Iris pigment epithelial cell (primary cell): ENCODE measurements around the gene TSEN2.
"Not testable (repeated sequence)": the region's sequence is repeated elsewhere in the genome, so short reads cannot be mapped to it uniquely, and the experiment has no call there.

ENCODE experiments used
- DNase-seq: peaks from one replicate; pipeline ENCODE4 v3.0.0-alpha.2; 2011; ENCODE audit warnings: low read depth

The TSEN2 gene

GRCh38 chr3:12472000-12472610 lies 12.2 kb upstream of the TSEN2 start:
- no peak for DNase-seq

- no peak for DNase-seq
Observed at GRCh38 chr3:12472796-12473195, 11.5 kb upstream of the TSEN2 start.

DNA sequence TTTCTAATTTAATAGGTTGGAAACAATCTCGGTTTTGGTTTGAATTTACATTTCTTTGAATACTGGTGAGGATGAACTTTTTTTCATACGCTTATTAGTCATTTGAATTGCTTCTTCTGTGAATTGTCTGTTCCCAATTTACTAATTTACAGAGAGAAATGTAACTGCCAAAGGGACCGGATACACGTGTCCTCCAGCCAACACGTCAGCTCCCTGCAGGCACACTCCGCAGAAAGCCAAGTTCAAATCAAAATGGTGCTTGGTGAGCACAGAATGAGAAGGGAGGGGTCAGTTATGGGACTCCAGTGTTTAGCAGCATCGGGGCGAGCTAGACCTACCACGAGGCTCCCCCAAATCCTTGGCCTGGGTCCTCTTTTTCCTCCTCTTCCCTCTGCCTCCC lies 10.8 kb upstream of the TSEN2 start:
- no peak for DNase-seq

GRCh38 chr3:12476238-12476897 lies 7.9 kb upstream of the TSEN2 start:
- DNase-seq: peak; percentile 74

DNA sequence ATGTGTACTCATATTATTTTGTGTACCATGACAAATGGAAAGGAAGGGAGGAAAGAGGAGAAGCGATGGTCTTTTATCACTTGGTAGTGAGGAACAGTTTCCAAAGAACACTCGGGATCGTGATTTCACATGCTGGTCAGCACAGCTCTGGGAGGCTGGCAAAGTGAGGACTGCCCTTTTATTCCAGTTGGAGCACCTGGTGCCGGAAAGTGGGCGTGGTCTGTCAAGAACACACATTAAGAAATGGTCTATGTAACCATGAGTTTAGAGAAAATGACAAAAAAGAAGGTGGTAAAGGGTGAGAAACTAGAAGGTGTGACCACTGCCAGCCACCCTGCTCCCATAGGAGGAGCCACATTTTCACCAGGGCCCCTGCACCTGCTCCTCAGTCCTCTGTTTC lies 7.0 kb upstream of the TSEN2 start:
- no peak for DNase-seq

DNA sequence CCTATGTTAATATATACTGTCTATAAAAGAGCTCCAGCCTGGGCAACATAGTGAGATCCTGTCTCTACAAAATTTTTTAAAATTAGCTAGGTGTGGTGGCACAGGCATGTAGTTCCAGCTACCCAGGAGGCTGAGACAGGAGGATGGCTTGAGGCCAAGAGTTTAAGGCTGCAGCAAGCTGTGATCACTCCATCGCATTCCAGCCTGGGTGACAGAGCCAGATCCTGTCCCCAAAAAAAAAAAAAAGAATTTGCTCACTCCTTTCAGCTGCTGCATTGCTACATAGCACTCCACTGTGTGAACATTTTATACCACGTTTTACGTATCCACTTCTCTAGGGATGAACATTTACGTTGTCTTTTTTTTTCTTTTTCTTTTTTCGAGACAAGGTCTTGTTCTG lies 6.0 kb upstream of the TSEN2 start:
- DNase-seq: no peak

DNA sequence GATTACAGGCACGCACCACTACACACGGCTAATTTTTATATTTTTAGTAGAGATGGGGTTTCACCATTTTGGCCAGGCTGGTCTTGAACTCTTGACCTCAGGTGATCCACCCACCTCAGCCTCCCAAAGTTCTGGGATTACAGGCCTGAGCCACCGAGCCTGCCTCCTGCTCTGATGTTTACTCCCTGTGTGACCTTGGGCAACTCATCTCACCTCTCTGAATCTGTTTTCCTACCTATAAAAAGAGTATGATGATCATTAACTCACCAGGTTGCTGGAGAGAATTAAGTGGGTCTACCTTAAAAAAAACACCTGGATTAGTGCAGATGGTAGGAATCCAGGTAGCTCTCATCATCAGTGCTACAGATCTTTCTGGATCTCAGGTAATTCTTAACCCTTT lies 5.1 kb upstream of the TSEN2 start:
- DNase-seq: not testable (repeated sequence)

DNA sequence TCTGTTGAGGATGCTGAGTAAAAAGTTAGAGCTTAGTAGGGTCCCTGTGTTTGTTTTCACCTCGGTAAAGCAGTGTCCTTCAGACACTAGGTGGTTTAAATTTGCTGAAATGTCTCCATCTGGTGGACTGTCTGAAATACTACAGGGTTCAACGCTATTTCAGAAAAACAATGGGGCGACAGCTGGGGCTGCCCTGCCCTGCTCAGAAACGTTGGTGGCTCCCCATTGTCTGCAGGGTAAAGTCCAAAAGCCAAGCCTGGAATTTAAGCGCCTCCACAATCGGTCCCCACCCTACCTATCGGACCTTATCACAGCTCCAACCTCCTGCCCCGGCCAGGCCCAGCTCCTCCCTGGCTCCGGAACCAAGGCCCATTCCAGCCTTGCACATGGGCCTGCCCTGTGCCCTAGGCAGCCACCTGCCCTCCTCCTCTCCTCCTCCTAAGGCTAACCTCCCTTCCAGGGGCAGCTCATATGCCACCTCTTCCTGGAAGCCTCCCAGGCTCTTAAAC lies 4.3 kb upstream of the TSEN2 start:
- peak; percentile 45 for DNase-seq

GRCh38 chr3:12483410-12483809 lies 870 bp upstream of the TSEN2 start:
- DNase-seq: peak; percentile 18

DNA sequence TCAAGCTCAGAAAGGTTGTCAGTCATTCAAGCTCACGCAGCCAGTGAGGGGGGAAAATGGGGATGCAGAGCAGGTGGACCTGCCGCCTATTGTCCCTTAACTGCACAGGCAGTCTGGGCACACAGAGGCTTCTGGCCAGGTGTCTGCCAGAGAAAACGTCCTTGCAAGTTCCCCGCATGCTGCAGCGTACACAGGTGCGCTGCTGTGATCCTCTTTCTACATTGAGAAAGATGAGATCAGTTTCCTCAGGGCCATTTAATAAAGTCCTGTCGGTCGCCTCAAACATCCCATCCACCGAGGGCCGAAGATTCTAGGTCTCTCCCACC lies 445 bp upstream of the TSEN2 start:
- DNase-seq: no peak

DNA sequence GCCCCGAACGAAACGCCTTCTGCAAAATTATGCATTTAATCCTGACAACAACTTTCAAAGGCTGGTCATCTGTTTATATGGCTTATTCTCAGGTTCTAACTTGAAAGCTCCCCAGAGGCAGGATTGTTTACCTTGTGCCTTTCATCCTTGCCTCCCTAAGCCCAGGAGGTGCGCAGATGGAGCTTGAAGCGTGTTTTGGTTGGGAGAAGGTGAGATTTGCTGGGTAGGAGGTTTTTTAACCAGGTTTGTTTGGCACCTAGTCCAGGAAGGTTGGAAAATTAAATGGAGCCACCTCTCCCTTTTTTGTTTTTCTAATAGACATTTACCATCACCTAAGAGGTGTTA lies 675 bp downstream of the TSEN2 start:
- DNase-seq: no peak

DNA sequence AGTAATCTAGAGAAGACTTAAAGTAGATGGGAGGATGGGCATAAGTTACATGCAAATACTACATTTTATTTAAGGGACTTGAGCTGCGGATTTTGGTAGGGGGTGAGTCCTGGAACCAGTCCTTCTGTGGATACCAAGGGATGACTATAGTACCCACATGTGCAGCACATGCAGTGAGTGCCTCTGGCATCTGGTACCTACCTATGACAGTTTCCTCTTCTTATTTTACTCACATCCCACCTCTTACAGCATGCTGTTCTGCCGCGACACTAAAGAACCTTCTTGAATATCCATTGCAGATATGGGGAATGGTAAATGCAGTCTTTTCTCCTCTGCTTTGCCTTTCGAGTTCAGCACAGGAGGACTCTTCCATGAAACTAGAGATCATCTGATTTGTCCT lies 1.7 kb downstream of the TSEN2 start:
- DNase-seq: no peak

DNA sequence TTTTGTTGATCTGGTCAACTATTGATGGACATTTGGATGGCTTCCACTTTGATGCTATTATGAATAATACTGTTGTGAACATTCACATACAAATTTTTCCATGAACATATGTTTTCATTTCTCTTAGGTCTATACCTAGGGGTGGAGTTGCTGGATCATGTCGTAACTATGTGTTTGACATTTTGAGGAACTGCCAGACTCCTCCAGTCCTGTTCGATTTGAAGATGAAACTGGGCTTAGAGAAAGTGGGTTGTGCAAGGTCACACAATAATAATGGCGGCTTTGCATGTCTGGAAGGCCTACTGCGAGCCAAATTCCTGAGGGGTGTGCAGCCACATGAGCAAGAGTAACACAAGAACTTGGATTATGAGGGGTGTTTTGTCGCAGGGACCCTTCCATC lies 2.6 kb downstream of the TSEN2 start:
- no peak for DNase-seq

DNA sequence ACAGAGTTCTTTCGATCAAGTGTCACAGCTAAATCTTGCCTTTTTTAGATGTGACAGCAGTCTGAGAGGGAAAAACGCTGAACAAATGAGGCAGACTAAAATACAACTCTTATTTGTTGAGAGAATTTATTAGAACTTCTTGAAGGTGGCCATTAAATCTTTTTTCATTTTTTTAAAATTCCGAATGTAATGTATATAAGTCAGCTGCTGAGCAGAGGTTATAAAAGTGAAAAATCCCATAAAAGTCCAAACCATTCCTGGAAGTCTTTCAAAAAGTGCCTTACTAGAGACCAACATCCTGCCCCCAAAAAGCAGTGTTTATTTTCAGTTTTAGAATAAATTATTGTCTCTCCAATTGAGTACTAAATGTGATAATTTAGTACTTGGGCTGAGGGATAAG lies 3.1 kb downstream of the TSEN2 start:
- DNase-seq: no peak

DNA sequence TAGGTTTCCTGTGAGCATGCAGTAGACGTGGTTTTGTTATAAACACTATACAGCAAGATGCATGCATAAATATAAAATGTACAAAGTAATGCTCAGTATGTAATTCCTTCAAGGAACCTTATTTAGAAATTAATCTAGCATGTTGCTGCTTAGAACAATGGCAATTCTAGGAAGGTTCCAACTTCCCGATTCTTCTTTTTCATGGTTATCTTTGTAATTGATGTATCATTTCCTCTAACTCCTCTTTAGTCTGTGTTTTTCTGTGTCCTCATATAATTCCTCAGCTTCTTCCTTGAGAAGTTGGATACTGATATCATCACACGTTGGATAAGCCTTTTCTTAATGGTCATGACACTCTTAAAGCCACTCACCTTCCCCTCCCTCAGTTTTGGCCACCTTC lies 3.5 kb downstream of the TSEN2 start:
- DNase-seq: no peak

DNA sequence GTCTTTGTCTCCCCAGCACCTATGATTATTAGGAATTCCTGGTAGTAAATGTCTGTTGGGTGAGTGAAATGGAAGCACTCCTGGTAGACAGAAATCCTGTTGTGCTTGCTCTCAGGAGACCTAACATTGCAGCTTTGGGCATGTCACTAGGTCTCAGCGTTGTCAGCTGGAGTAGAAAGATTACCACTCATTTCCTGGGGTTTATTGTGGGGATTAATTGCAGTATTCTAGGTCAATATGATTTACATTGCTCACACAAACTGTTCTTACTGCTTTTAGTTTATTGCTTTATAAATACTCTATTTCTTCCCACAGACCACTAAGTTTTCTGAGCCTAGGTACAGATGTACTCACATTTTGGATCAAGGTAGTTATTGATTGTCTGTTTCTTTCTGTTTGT lies 5.1 kb downstream of the TSEN2 start:
- no peak for DNase-seq

GRCh38 chr3:12489832-12490231 lies 5.6 kb downstream of the TSEN2 start:
- peak; percentile 41 for DNase-seq

DNA sequence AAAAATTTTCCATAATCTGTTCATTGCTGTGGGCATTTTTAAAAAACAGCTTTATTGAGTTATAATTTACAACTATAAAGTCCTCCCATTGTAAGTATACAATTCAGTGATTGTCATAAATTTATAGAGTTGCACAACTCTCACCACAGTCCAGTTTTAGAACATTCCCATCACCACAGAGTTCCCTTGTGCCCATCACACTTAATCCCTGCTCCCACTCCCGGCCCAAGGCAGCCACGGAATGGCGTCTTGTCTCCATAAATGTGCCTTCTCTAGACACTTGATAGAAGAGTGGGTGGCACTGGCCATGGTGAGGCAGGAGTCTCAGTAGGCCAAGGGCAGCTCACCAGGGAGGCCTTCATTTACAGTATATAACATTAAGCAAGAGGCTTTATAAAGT lies 6.3 kb downstream of the TSEN2 start:
- no peak for DNase-seq

DNA sequence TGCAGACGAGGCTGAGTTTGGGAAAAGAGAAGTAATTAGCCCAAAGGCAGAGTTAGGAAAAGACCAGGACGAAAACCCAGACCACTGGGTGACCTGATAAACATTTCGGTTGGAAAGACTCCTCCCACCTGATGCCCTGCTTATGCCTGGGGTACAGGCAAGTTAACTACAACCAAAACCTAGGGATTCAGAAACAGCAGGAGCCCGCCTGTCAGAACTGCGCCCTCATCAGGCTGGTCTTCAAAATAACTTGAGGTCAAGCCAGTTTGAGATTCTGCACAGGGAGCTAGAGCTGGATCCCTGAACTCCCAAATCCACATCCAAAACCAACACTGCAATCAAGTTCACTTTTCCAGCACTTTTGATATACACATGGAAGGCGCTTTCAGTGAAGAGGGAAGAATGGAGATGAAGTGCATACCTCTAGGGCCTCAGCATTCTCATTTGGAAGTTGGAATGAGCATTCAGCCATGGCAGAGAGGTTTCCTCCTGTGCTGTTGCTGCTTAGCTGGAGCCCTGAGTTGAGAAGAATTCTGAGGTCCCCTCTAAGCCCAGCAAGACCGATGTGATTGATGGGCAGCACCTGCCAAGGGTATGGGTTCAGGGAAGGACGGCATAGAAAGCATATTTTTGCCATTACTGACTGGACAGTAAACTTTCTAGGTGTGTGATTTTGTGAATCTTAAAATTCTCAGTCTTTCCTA lies 11.6 kb downstream of the TSEN2 start:
- DNase-seq: no peak

DNA sequence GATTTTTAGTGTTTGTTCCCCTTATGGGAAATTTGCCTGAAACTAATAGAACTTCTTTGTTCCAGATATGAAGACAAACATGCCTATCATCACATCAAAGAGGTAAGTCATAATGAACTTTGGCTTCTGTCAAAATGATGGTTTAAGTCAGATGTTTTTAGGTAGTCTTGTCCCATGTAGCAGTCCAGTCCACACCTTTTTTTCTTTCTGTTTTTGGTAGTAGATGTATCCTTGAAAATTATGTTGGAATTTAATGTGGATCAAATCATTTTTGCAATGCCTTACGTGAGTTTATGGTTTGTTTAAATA lies 12.1 kb downstream of the TSEN2 start:
- no peak for DNase-seq

GRCh38 chr3:12499474-12499873 lies 15.2 kb downstream of the TSEN2 start:
- DNase-seq: no peak

GRCh38 chr3:12501360-12502020 lies 17.2 kb downstream of the TSEN2 start:
- peak; percentile 79 for DNase-seq
